Measurements from ENCODE around the gene KCND2. TPM values are rescaled to one million over a fixed set of nuclear protein-coding genes. Genes with fewer than 3 reads are reported as not detected.
"Not testable (repeated sequence)": the region's sequence is repeated elsewhere in the genome, so short reads cannot be mapped to it uniquely, and the experiment has no call there.

KCND2 gene
- total RNA-seq, 2 experiments from 2014 or later = not detected

DNA sequence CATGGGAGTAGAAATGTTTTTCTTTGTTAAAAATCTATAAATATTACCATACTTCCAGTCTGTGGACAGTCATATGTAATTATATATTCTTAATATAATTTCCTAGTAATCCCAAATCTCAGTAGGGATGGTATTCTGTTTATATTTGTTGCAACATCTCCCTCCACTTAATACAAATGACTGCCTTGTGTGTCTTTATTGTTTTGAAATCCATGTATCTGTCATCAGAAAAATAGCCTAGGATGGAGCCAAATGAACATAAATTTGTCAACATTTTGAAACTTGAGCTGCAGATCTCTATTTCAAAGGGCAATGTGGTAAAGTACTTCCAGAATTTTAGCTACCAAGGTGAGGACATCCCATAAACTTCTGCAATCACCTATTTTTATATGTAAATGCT lies 294.2 kb downstream of the KCND2 start:
- BruUV-seq (replicated peaks) = no TSS peak
- DNase-seq (ENCODE audit: low spot score) = no peak
- Histone ChIP-seq H3K4me3 (ENCODE audit: low read depth, low read length, poor library complexity, severe bottlenecking) (no peak overlapping the region), H3K27ac (ENCODE audit: low read depth, low read length, poor library complexity, severe bottlenecking) (no peak overlapping the region), H3K36me3 (ENCODE audit: insufficient read depth, low read length) (no peaks in the 10 kb centered on the region), H3K4me1 (ENCODE audit: insufficient read depth, low read length, poor library complexity, severe bottlenecking) (no peaks in the 10 kb centered on the region), H3K9me3 (ENCODE audit: low read length) (no peaks in the 10 kb centered on the region), H3K79me2 (ENCODE audit: insufficient read depth, low read depth, low read length) (no peaks in the 10 kb centered on the region), H2AFZ (ENCODE audit: low read length) (no peak overlapping the region), H3K4me2 (ENCODE audit: low read length) (no peak overlapping the region), H3K9me2 (ENCODE audit: insufficient read depth, low read length) (no peaks in the 10 kb centered on the region), H4K20me1 (ENCODE audit: insufficient read depth, low read length) (no peaks in the 10 kb centered on the region)
- intact Hi-C loops (cut with micrococcal nuclease; ENCODE audit: unreplicated experiment) = no loop called here
- ChIA-PET CTCF (ENCODE audit: unreplicated experiment) (no interaction called here), POLR2A (interaction anchor here (0.6 to 1.2 kb wide), 2 partner anchors 18 to 473 kb away, joined by 3 read pairs; no protein-coding TSS in a partner anchor)
- TF ChIP-seq, protein P1, sequence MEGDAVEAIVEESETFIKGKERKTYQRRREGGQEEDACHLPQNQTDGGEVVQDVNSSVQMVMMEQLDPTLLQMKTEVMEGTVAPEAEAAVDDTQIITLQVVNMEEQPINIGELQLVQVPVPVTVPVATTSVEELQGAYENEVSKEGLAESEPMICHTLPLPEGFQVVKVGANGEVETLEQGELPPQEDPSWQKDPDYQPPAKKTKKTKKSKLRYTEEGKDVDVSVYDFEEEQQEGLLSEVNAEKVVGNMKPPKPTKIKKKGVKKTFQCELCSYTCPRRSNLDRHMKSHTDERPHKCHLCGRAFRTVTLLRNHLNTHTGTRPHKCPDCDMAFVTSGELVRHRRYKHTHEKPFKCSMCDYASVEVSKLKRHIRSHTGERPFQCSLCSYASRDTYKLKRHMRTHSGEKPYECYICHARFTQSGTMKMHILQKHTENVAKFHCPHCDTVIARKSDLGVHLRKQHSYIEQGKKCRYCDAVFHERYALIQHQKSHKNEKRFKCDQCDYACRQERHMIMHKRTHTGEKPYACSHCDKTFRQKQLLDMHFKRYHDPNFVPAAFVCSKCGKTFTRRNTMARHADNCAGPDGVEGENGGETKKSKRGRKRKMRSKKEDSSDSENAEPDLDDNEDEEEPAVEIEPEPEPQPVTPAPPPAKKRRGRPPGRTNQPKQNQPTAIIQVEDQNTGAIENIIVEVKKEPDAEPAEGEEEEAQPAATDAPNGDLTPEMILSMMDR (conservative IDR thresholded peaks at IDR 0.05; ENCODE audit: low read length) = no peak
- no peak for TF ChIP-seq EZH2phosphoT487 (IDR thresholded peaks at IDR 0.05; ENCODE audit: borderline replicate concordance, low read depth, low read length)

- POLR2A ChIA-PET; H3K9me3 ChIP-seq (ENCODE audit: low read length); H3K79me2 ChIP-seq (ENCODE audit: insufficient read depth, low read depth, low read length); H3K4me2 ChIP-seq (ENCODE audit: low read length); H4K20me1 ChIP-seq (ENCODE audit: insufficient read depth, low read length); intact Hi-C loops (cut with micrococcal nuclease; ENCODE audit: unreplicated experiment); BruUV-seq (replicated peaks); H3K27ac ChIP-seq (ENCODE audit: low read depth, low read length, poor library complexity, severe bottlenecking); CTCF ChIA-PET (ENCODE audit: unreplicated experiment); H3K36me3 ChIP-seq (ENCODE audit: insufficient read depth, low read length); H2AFZ ChIP-seq (ENCODE audit: low read length); H3K9me2 ChIP-seq (ENCODE audit: insufficient read depth, low read length); H3K4me3 ChIP-seq (ENCODE audit: low read depth, low read length, poor library complexity, severe bottlenecking); DNase-seq (ENCODE audit: low spot score); H3K4me1 ChIP-seq (ENCODE audit: insufficient read depth, low read length, poor library complexity, severe bottlenecking): not testable (repeated sequence)
Observed at GRCh38 chr7:120578657-120579056, 305.7 kb downstream of the KCND2 start.

DNA sequence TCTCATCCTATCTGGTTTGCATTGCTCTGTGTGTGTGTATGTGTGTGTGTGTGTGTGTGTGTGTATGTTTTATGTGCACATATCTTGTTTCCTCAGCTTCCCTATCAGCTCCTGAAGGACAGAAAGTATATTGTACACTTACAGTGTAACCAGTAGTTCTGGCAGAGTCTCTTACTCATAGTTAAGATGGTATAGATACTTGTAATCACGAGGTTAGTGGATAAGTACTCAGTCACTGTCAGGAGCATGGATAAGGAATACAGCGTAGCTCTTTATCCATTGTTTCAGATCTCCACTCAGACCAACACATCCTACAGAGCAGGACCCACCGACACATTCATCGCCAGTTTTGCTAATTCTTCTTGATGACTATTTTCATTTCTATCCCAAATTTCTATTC lies 309.9 kb downstream of the KCND2 start:
- Histone ChIP-seq H3K4me2 (ENCODE audit: low read length) (no peak overlapping the region), H3K27ac (ENCODE audit: low read depth, low read length, poor library complexity, severe bottlenecking) (no peak overlapping the region), H3K9me2 (ENCODE audit: insufficient read depth, low read length) (no peaks in the 10 kb centered on the region), H4K20me1 (ENCODE audit: insufficient read depth, low read length) (no peaks in the 10 kb centered on the region), H3K4me3 (ENCODE audit: low read depth, low read length, poor library complexity, severe bottlenecking) (no peak overlapping the region), H2AFZ (ENCODE audit: low read length) (no peak overlapping the region), H3K79me2 (ENCODE audit: insufficient read depth, low read depth, low read length) (no peaks in the 10 kb centered on the region), H3K4me1 (ENCODE audit: insufficient read depth, low read length, poor library complexity, severe bottlenecking) (no peaks in the 10 kb centered on the region), H3K9me3 (ENCODE audit: low read length) (no peaks in the 10 kb centered on the region), H3K36me3 (ENCODE audit: insufficient read depth, low read length) (no peaks in the 10 kb centered on the region)
- BruUV-seq (replicated peaks) = no TSS peak
- no peak for DNase-seq (ENCODE audit: low spot score)
- ChIA-PET POLR2A (interaction anchor here (0.7 kb wide), 1 partner anchor 1154 kb away, joined by 5 read pairs; no protein-coding TSS in a partner anchor), CTCF (ENCODE audit: unreplicated experiment) (no interaction called here)
- TF ChIP-seq, protein P1 (conservative IDR thresholded peaks at IDR 0.05; ENCODE audit: low read length) = no peak
- no peak for TF ChIP-seq EZH2phosphoT487 (IDR thresholded peaks at IDR 0.05; ENCODE audit: borderline replicate concordance, low read depth, low read length)
- intact Hi-C loops (cut with micrococcal nuclease; ENCODE audit: unreplicated experiment) = no loop called here
